ENCODE data around the gene C2CD2. TPM values are rescaled to one million over a fixed set of nuclear protein-coding genes. Genes with fewer than 3 reads are reported as not detected.

C2CD2 gene
- total and polyA plus RNA-seq, 2 experiments from 2014 or later, result 6.4 to 13.9 TPM

GRCh38 chr21:41927727-41928409 lies 25.9 kb downstream of the C2CD2 start:
- no peaks in the 10 kb centered on the region for H3K27me3 ChIP-seq
- no peaks in the 10 kb centered on the region for H4K20me1 ChIP-seq (ENCODE audit: insufficient read depth, poor library complexity, severe bottlenecking)
- 93% methylated on average over 17 of the region's 17 CpGs for WGBS (ENCODE audit: low lambda C conversion rate, missing lambda C conversion rate)
- no peak overlapping the region for H3K4me2 ChIP-seq
- no peak for TF ChIP-seq EZH2phosphoT487 (IDR thresholded peaks at IDR 0.05; ENCODE audit: low read depth, severe bottlenecking, unreplicated experiment)
- no peak for TF ChIP-seq CTCF (IDR thresholded peaks at IDR 0.05; ENCODE audit: poor library complexity)
- no peak for TF ChIP-seq EZH2 (IDR thresholded peaks at IDR 0.05; ENCODE audit: borderline replicate concordance)
- H3K9me3 ChIP-seq (ENCODE audit: low read depth), result no peaks in the 10 kb centered on the region
- DNase-seq (ENCODE audit: low spot score), result no peak
- no peaks in the 10 kb centered on the region for H3K36me3 ChIP-seq (replicated peaks; ENCODE audit: insufficient read depth, low read depth)
- H3K4me1 ChIP-seq (ENCODE audit: insufficient read depth), result peaks cover 24% of the 10 kb centered on the region
- no peaks in the 10 kb centered on the region for H3K79me2 ChIP-seq
- H3K4me3 ChIP-seq, result no peak overlapping the region
- no peak overlapping the region for H3K27ac ChIP-seq
- H2AFZ ChIP-seq, result no peak overlapping the region
- no peaks in the 10 kb centered on the region for H3K9me2 ChIP-seq (replicated peaks; ENCODE audit: insufficient read depth)

GRCh38 chr21:41926807-41927171 lies 27.0 kb downstream of the C2CD2 start:
- Histone ChIP-seq H3K27me3 (no peaks in the 10 kb centered on the region), H3K9me3 (ENCODE audit: low read depth) (no peaks in the 10 kb centered on the region), H2AFZ (peak overlapping the region; percentile 40), H3K9me2 (replicated peaks; ENCODE audit: insufficient read depth) (no peaks in the 10 kb centered on the region), H3K4me2 (peak overlapping the region; percentile 73), H3K27ac (peak overlapping the region; percentile 43), H3K36me3 (replicated peaks; ENCODE audit: insufficient read depth, low read depth) (no peaks in the 10 kb centered on the region), H4K20me1 (ENCODE audit: insufficient read depth, poor library complexity, severe bottlenecking) (no peaks in the 10 kb centered on the region), H3K4me3 (no peak overlapping the region), H3K4me1 (ENCODE audit: insufficient read depth) (peaks cover 19% of the 10 kb centered on the region), H3K79me2 (no peaks in the 10 kb centered on the region)
- 49% methylated on average over 3 of the region's 3 CpGs for WGBS (ENCODE audit: low lambda C conversion rate, missing lambda C conversion rate)
- TF ChIP-seq EZH2 (IDR thresholded peaks at IDR 0.05; ENCODE audit: borderline replicate concordance) (no peak), CTCF (IDR thresholded peaks at IDR 0.05; ENCODE audit: poor library complexity) (no peak), EZH2phosphoT487 (IDR thresholded peaks at IDR 0.05; ENCODE audit: low read depth, severe bottlenecking, unreplicated experiment) (no peak)
- DNase-seq (ENCODE audit: low spot score), result no peak

- TF ChIP-seq EZH2phosphoT487 (IDR thresholded peaks at IDR 0.05; ENCODE audit: low read depth, severe bottlenecking, unreplicated experiment) (no peak), CTCF (IDR thresholded peaks at IDR 0.05; ENCODE audit: poor library complexity) (no peak), EZH2 (IDR thresholded peaks at IDR 0.05; ENCODE audit: borderline replicate concordance) (no peak)
- peak; percentile 54 for DNase-seq (ENCODE audit: low spot score)
- no peaks in the 10 kb centered on the region for H3K9me2 ChIP-seq (replicated peaks; ENCODE audit: insufficient read depth)
- peak overlapping the region; percentile 40 for H2AFZ ChIP-seq
- H3K36me3 ChIP-seq (replicated peaks; ENCODE audit: insufficient read depth, low read depth), result no peaks in the 10 kb centered on the region
- 32% methylated on average over 11 of the region's 11 CpGs for WGBS (ENCODE audit: low lambda C conversion rate, missing lambda C conversion rate)
- no peaks in the 10 kb centered on the region for H3K79me2 ChIP-seq
- peaks cover 16% of the 10 kb centered on the region for H3K4me1 ChIP-seq (ENCODE audit: insufficient read depth)
- peak overlapping the region; percentile 73 for H3K4me2 ChIP-seq
- no peaks in the 10 kb centered on the region for H3K27me3 ChIP-seq
- no peaks in the 10 kb centered on the region for H3K9me3 ChIP-seq (ENCODE audit: low read depth)
- H3K4me3 ChIP-seq, result no peak overlapping the region
- H4K20me1 ChIP-seq (ENCODE audit: insufficient read depth, poor library complexity, severe bottlenecking), result no peaks in the 10 kb centered on the region
- H3K27ac ChIP-seq, result peak overlapping the region; percentile 43
Observed at GRCh38 chr21:41926117-41926806, 27.6 kb downstream of the C2CD2 start.
